ENCODE results near the gene TNS4.

TNS4 gene

DNA sequence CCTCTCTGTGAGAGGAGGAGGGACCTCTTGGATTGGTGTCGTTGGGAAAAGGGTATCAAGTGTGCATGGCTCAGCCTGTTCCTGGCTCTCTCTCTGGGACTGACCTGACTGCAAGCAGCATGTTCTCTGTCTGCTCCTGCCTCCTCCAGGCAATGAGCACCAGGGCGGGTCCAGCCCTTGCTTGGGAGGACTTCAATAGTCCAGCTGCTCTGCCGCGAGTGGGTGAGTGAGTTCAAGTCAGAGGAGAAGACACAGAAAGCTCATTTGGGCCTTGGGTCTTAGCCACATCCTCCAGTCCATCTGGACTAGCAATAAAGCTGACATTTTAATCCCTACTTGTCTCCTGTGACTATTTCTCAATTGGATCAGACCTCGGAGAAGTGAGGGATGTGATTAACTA is 25.2 kb upstream of the TNS4 start:
- peaks cover 41% of the 10 kb centered on the region for H3K4me1 Mint-ChIP-seq
- H3K27ac Mint-ChIP-seq: no peak overlapping the region
- H3K9me3 Mint-ChIP-seq: peaks cover 9% of the 10 kb centered on the region
- DNase-seq (ENCODE audit: low spot score in 2 of 2) (no peak), ATAC-seq (no peak)
- peaks cover 9% of the 10 kb centered on the region for H3K36me3 Mint-ChIP-seq
- H3K4me3 Mint-ChIP-seq: no peak overlapping the region

DNA sequence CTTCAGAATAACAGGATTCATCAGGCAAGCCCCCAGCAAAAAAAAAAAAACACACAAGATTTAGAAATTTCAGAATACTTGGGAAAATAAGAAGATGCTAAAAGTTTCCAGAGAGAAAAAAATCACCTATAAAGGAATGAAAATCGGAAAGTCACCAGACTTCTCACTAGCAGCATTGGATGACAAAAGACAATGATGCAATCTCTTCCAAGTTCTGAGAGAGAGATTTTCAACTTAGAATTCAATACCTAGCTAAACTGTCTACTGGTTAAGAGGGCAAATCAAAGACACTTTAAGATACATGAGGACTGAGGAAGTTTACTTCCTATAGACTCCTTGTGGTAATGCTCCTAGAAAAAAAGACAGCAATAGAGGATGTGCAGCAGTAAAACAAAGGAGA is 23.9 kb upstream of the TNS4 start:
- DNase-seq (ENCODE audit: low spot score in 2 of 2) (no peak), ATAC-seq (no peak)
- Mint-ChIP-seq H3K4me3 (no peak overlapping the region), H3K36me3 (peaks cover 6% of the 10 kb centered on the region), H3K27ac (no peak overlapping the region), H3K4me1 (peaks cover 31% of the 10 kb centered on the region), H3K9me3 (peaks cover 9% of the 10 kb centered on the region)

GRCh38 chr17:40524243-40524965 is 23.0 kb upstream of the TNS4 start:
- DNase-seq (ENCODE audit: low spot score in 2 of 2) (no peak), ATAC-seq (no peak)
- Mint-ChIP-seq H3K4me3 (no peak overlapping the region), H3K9me3 (peaks cover 9% of the 10 kb centered on the region), H3K36me3 (peaks cover 6% of the 10 kb centered on the region), H3K4me1 (peaks cover 23% of the 10 kb centered on the region), H3K27ac (no peak overlapping the region)

- Mint-ChIP-seq H3K4me3 (no peak overlapping the region), H3K36me3 (peaks cover 6% of the 10 kb centered on the region), H3K4me1 (peaks cover 27% of the 10 kb centered on the region), H3K27ac (no peak overlapping the region), H3K9me3 (peaks cover 9% of the 10 kb centered on the region)
- no peak for ATAC-seq
- no peak for DNase-seq (ENCODE audit: low spot score in 2 of 2)
These were observed 21.5 kb upstream of the TNS4 start for GRCh38 chr17:40522961-40523310.

- H3K4me1 Mint-ChIP-seq: peaks cover 31% of the 10 kb centered on the region
- ATAC-seq (no peak), DNase-seq (ENCODE audit: low spot score in 2 of 2) (no peak)
- peaks cover 7% of the 10 kb centered on the region for H3K36me3 Mint-ChIP-seq
- no peak overlapping the region for H3K4me3 Mint-ChIP-seq
- no peak overlapping the region for H3K27ac Mint-ChIP-seq
- H3K9me3 Mint-ChIP-seq: peaks cover 9% of the 10 kb centered on the region
These were observed 21.0 kb upstream of the TNS4 start for GRCh38 chr17:40522250-40522960.

DNA sequence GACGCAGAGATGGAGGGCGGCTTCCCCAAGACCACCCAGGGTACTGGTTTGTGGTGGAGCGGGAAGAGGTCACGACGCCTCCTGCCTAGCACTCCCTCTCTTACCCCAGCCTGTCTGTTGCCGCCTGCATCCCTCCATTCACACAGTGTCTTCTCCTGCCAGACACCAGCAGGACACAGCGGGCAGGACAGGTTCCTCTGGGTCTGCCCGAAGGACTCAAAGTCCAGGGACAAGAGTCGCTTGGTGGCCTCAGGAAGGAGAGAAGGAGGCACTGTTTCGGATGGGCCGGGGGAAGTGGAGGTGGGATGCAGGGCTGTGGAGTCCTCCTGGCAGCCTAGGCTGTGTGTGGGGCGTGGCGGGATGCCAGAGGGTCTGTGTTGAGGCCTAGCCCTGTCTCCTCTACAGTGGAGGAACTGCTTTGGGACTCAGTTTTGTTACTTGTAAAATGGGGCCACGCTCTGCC is 19.6 kb upstream of the TNS4 start:
- Mint-ChIP-seq H3K4me1 (peaks cover 45% of the 10 kb centered on the region), H3K27ac (peak overlapping the region; percentile 33), H3K9me3 (peaks cover 9% of the 10 kb centered on the region), H3K4me3 (no peak overlapping the region), H3K36me3 (peaks cover 12% of the 10 kb centered on the region)
- DNase-seq (ENCODE audit: low spot score in 2 of 2): no peak
- no peak for ATAC-seq

- Mint-ChIP-seq H3K4me1 (peaks cover 63% of the 10 kb centered on the region), H3K27ac (peak overlapping the region; percentile 57), H3K4me3 (peak overlapping the region; percentile 66), H3K9me3 (peaks cover 3% of the 10 kb centered on the region), H3K36me3 (peaks cover 12% of the 10 kb centered on the region)
- DNase-seq (ENCODE audit: low spot score in 2 of 2): no peak
- no peak for ATAC-seq
These were observed 17.8 kb upstream of the TNS4 start for GRCh38 chr17:40519089-40519775.

GRCh38 chr17:40518401-40519088 is 17.1 kb upstream of the TNS4 start:
- DNase-seq (ENCODE audit: low spot score in 2 of 2) (no peak), ATAC-seq (no peak)
- H3K36me3 Mint-ChIP-seq: peaks cover 11% of the 10 kb centered on the region
- H3K4me1 Mint-ChIP-seq: peaks cover 70% of the 10 kb centered on the region
- H3K4me3 Mint-ChIP-seq: peak overlapping the region; percentile 66
- peak overlapping the region; percentile 57 for H3K27ac Mint-ChIP-seq
- peaks cover 3% of the 10 kb centered on the region for H3K9me3 Mint-ChIP-seq

DNA sequence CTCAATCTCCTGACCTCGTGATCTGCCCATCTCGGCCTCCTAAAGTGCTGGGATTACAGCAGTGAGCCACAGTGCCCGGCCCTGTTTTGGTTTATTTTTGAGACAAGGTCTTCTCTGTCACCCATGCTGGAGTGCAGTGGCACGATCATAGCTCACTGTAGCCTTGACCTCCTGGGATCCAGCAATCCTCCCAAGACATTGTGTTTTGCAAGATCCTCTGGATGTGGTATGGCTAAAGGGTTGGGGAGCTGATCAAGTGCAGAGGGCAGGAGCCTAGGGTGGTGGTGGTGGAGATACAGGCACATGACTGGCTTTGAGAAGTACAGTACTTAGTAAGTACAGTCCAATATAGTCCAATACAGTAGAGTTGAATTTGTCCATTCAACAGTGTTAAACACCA is 16.6 kb upstream of the TNS4 start:
- H3K4me3 Mint-ChIP-seq: peak overlapping the region; percentile 66

GRCh38 chr17:40517286-40517662 is 15.9 kb upstream of the TNS4 start:
- Mint-ChIP-seq H3K9me3 (no peaks in the 10 kb centered on the region), H3K36me3 (peaks cover 6% of the 10 kb centered on the region), H3K4me1 (peaks cover 69% of the 10 kb centered on the region), H3K27ac (peak overlapping the region; percentile 3), H3K4me3 (peak overlapping the region; percentile 66)
- ATAC-seq (no peak), DNase-seq (ENCODE audit: low spot score in 2 of 2) (no peak)

More for the DNA sequence above, 16.6 kb upstream of the TNS4 start:
- peaks cover 70% of the 10 kb centered on the region for H3K4me1 Mint-ChIP-seq
- ATAC-seq: no peak
- H3K36me3 Mint-ChIP-seq: peaks cover 6% of the 10 kb centered on the region
- no peak for DNase-seq (ENCODE audit: low spot score in 2 of 2)
- no peaks in the 10 kb centered on the region for H3K9me3 Mint-ChIP-seq
- H3K27ac Mint-ChIP-seq: peak overlapping the region; percentile 3

GRCh38 chr17:40516581-40517285 is 15.3 kb upstream of the TNS4 start:
- peak; percentile 89 for ATAC-seq
- peaks cover 63% of the 10 kb centered on the region for H3K4me1 Mint-ChIP-seq
- H3K27ac Mint-ChIP-seq: peak overlapping the region; percentile 3

DNA sequence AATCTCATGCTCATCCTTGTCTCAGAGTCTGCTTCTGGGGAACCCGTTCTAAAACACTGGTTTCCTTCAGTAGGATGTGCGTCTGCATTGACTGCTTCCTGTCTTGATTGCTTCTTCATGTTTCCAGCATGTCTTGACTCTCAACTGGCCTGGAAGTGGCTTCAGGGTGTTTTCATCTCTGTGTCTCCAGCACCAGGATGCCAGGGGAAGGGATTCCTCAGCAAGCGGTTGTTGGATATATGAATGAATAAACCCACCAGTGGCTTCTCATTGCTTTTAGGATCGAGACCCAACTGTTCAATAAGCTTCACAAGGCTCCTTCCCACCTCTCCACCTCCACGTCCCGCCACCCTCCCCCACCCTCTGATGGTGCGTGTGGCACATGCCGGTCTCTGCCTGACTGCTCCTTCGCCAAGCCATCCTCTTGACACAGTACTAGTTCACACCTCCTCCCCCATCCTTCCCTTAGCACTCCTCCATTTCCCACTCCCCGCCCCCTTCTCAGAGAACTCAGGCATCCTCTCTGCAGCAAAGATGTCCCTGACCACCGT is 14.1 kb upstream of the TNS4 start:
- Mint-ChIP-seq H3K4me3 (peak overlapping the region; percentile 66), H3K36me3 (peaks cover 6% of the 10 kb centered on the region), H3K4me1 (peaks cover 60% of the 10 kb centered on the region), H3K27ac (peak overlapping the region; percentile 3), H3K9me3 (no peaks in the 10 kb centered on the region)
- peak; percentile 66 for ATAC-seq
- DNase-seq (ENCODE audit: low spot score in 2 of 2): no peak

More at GRCh38 chr17:40516581-40517285, 15.3 kb upstream of the TNS4 start:
- H3K4me3 Mint-ChIP-seq: peak overlapping the region; percentile 66
- peaks cover 6% of the 10 kb centered on the region for H3K36me3 Mint-ChIP-seq
- H3K9me3 Mint-ChIP-seq: no peaks in the 10 kb centered on the region
- DNase-seq (ENCODE audit: low spot score in 2 of 2): peak; percentile 37 to 78

DNA sequence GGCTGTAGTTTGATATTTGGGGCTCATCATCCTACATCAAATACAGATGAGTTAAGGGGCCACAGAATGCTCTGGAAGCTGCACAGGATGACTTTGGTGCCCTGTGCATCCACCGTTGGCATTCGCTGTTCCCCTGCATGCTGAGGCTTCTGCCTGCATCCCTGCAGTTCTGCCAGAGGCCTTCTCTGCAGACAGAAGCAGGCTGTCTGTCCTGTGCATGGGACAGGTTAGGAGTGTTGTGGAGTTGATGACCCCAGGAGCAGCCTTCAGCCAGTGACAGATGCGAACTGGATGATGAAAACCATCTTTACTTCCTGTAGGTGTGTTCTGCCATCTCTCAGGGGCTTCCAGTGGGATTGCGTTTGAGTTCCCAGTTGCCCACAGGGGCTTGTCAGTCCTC is 13.6 kb upstream of the TNS4 start:
- peak overlapping the region; percentile 66 for H3K4me3 Mint-ChIP-seq
- ATAC-seq (no peak), DNase-seq (ENCODE audit: low spot score in 2 of 2) (no peak)
- no peak overlapping the region for H3K27ac Mint-ChIP-seq
- no peaks in the 10 kb centered on the region for H3K9me3 Mint-ChIP-seq
- H3K36me3 Mint-ChIP-seq: peaks cover 6% of the 10 kb centered on the region
- H3K4me1 Mint-ChIP-seq: peaks cover 63% of the 10 kb centered on the region

DNA sequence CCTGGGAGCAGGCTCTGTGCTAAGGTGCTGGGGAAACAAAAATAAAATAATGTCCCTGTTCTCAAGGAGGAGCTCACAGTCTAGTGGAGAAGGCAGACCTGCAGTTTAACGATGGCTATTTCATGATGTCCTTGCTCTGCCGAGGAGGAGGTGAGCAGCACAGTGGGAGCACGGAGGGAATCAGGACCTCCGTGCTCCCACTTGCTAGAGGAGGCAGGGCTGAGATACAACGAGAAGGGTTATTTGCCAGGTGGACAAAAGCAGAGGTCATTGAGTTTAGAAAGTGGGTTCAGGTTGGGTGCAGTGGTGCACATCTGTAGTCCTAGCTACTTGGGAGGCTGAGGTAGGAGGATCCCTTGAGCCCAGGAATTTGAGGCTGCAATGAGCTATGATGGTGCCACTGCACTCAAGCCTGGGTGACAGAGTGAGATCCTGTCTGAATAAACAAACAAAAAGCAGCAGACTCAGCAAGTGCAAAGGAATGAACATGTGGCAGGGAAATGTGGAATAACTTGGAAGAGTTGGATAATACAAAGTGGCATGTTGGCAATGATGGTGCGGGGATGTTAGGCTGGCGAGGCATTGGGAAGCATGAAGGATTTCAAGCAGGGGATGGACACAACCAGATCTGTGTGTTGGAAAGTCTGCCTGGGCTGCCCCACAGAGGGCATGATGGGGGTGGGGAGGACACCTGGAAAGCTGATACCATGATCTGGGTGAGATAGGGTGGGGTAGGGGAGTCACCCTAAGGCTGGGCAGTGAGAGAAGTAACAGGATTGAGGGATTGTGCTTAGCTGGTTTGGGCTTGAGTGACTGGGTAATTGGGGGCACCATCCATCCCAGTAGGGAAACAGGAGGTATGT is 12.8 kb upstream of the TNS4 start:
- ATAC-seq (no peak), DNase-seq (ENCODE audit: low spot score in 2 of 2) (no peak)
- Mint-ChIP-seq H3K9me3 (no peaks in the 10 kb centered on the region), H3K4me3 (no peak overlapping the region), H3K27ac (peak overlapping the region; percentile 16), H3K36me3 (peaks cover 6% of the 10 kb centered on the region), H3K4me1 (peaks cover 61% of the 10 kb centered on the region)
